ENCODE measurements around the gene ERG.

GRCh38 chr21:38505654-38506523, 7.6 kb upstream of the ERG start:
- TF ChIP-seq CTCF (IDR thresholded peaks at IDR 0.05) (peak in 2 of 3 donors; percentile 27 to 29), POLR2AphosphoS5 (IDR thresholded peaks at IDR 0.05) (no peak)
